GM12878 (cell line): Measurements from ENCODE around the gene FILIP1L. TPM values are rescaled to one million over a fixed set of nuclear protein-coding genes. Genes with fewer than 3 reads are reported as not detected.

Experiments
- ATAC-seq: fragments of 200-7000 bp; cut with Tn5 transposase; 3 replicates; pipeline ENCODE4 v1.9.1; 2020; ENCODE audit warnings: mild to moderate bottlenecking, moderate library complexity
- BruUV-seq: library from RNA; stranded (reverse); fragments of 400-500 nt; replicated peaks from 2 replicates; lab custom pipeline; 2021; lab: Mats Ljungman, UMichigan
- CTCF ChIA-PET: fragments of 300-600 bp; sonication (Branson Sonifier 250); formaldehyde crosslinking; extraction: SDS; loops from one replicate; lab custom pipeline; 2021; ENCODE audit warnings: inconsistent platforms; lab: Yijun Ruan, JAX
- POLR2A ChIA-PET: fragments of 350-600 bp; formaldehyde crosslinking; extraction: SDS; loops from one replicate; lab custom pipeline; 2021; ENCODE audit warnings: inconsistent platforms; lab: Charles Lee
- RAD21 ChIA-PET: fragments of 300-600 bp; sonication (Branson Sonifier 250); formaldehyde crosslinking; loops from one replicate; lab custom pipeline; 2023; ENCODE audit warnings: antibody characterized with exemption; ENCODE audit not compliant: unreplicated experiment; lab: Charles Lee
- SMC1A ChIA-PET: fragments of 300-600 bp; sonication (Branson Sonifier 250); formaldehyde crosslinking; loops from one replicate; lab custom pipeline; 2023; ENCODE audit not compliant: unreplicated experiment, uncharacterized antibody; lab: Charles Lee
- DNase-seq: peaks from one replicate; pipeline ENCODE4 v3.0.0-alpha.2; 2011; ENCODE audit warnings: low read depth, low spot score
- FAIRE-seq: peaks from 3 replicates; lab custom pipeline; 2011; peaks lifted over from hg19 to GRCh38; lab: Jason Lieb, UNC
- H2AFZ ChIP-seq: 2 replicates; pipeline ENCODE4 v1.6.0; 2011; ENCODE audit warnings: low read depth, low read length, control low read depth; ENCODE audit not compliant: control insufficient read depth
- H3K27ac ChIP-seq: 2 replicates; pipeline ENCODE4 v1.5.1; 2011; ENCODE audit warnings: control low read depth; ENCODE audit not compliant: control insufficient read depth, insufficient read depth
- H3K27me3 ChIP-seq, 2 experiments: replicated peaks in 1 of 2; 2 replicates each; pipeline versions ENCODE4 v1.6.0 to v1.6.1; 2011; ENCODE audit warnings: low read length in 1 of 2; ENCODE audit not compliant: control insufficient read depth in 2 of 2, insufficient read depth in 2 of 2
- H3K36me3 ChIP-seq, 2 experiments: 2 replicates each; pipeline ENCODE4 v1.5.1; 2011; ENCODE audit warnings: low read length in 1 of 2; ENCODE audit not compliant: control insufficient read depth in 2 of 2, insufficient read depth in 2 of 2
- H3K4me1 ChIP-seq: 2 replicates; pipeline ENCODE4 v1.6.1; 2011; ENCODE audit warnings: mild to moderate bottlenecking, low read length, moderate library complexity, mixed read lengths; ENCODE audit not compliant: control insufficient read depth, insufficient read depth
- H3K4me2 ChIP-seq: 2 replicates; pipeline ENCODE4 v1.6.0; 2011; ENCODE audit warnings: control low read depth; ENCODE audit not compliant: control insufficient read depth, insufficient read depth
- H3K4me3 ChIP-seq: fragments of 200-600 bp; sonication (generic); 2 replicates; pipeline ENCODE4 v1.5.1; 2016
- H3K79me2 ChIP-seq: 2 replicates; pipeline ENCODE4 v1.6.0; 2011; ENCODE audit warnings: low read length; ENCODE audit not compliant: control insufficient read depth, insufficient read depth
- H3K9ac ChIP-seq: 2 replicates; pipeline ENCODE4 v1.8.0; 2011; ENCODE audit warnings: low read length, control low read depth, mixed read lengths; ENCODE audit not compliant: control insufficient read depth, insufficient read depth
- H3K9me3 ChIP-seq: replicated peaks from 3 replicates; pipeline ENCODE4 v1.5.1; 2011; ENCODE audit warnings: mild to moderate bottlenecking, low read length; ENCODE audit not compliant: control insufficient read depth, insufficient read depth
- H4K20me1 ChIP-seq: 2 replicates; pipeline ENCODE4 v1.6.0; 2011; ENCODE audit not compliant: control insufficient read depth, insufficient read depth
- BACH1 ChIP-seq: fragments of 450-650 bp; IDR thresholded peaks from 2 replicates; pipeline ENCODE4 v1.6.1; 2017; ENCODE audit warnings: mild to moderate bottlenecking, borderline replicate concordance
- CEBPB ChIP-seq, 2 experiments: fragments of 150-350 bp in 1 of 2; IDR thresholded peaks; 2 replicates each; pipeline ENCODE4 v1.6.1; 2012 to 2014; ENCODE audit warnings: low read depth in 2 of 2, low read length in 2 of 2, borderline replicate concordance in 1 of 2, inconsistent platforms in 1 of 2
- EZH2 ChIP-seq: IDR thresholded peaks from 2 replicates; pipeline ENCODE4 v1.6.1; 2012; ENCODE audit warnings: low read depth, mild to moderate bottlenecking, control low read depth, inconsistent platforms, low read length, borderline replicate concordance; ENCODE audit not compliant: control insufficient read depth
- GATAD2B ChIP-seq: fragments of 450-650 bp; conservative IDR thresholded peaks from 2 replicates; pipeline ENCODE4 v1.6.1; 2017; ENCODE audit warnings: low read depth, mild to moderate bottlenecking, moderate library complexity
- HCFC1 ChIP-seq: fragments of 150-350 bp; IDR thresholded peaks from 2 replicates; pipeline ENCODE4 v1.6.1; 2014; ENCODE audit warnings: low read length
- IKZF1 ChIP-seq: fragments of 450-650 bp; conservative IDR thresholded peaks from 2 replicates; pipeline ENCODE4 v1.6.1; 2017; ENCODE audit warnings: antibody characterized with exemption, mild to moderate bottlenecking
- MTA3 ChIP-seq: IDR thresholded peaks from 2 replicates; pipeline ENCODE4 v1.6.1; 2012; ENCODE audit warnings: low read length, inconsistent platforms, borderline replicate concordance
- MYB ChIP-seq: fragments of 150-350 bp; IDR thresholded peaks from 2 replicates; pipeline ENCODE4 v1.6.1; 2014; ENCODE audit warnings: mild to moderate bottlenecking, low read depth, low read length, borderline replicate concordance
- NFIC ChIP-seq: IDR thresholded peaks from 2 replicates; pipeline ENCODE4 v1.6.1; 2012; ENCODE audit warnings: low read depth, mild to moderate bottlenecking, inconsistent platforms, low read length, moderate library complexity
- POLR2A ChIP-seq: IDR thresholded peaks from 2 replicates; pipeline ENCODE4 v1.6.1; 2011; ENCODE audit warnings: low read depth, mild to moderate bottlenecking, low read length
- SREBF2 ChIP-seq: IDR thresholded peaks from 2 replicates; pipeline ENCODE4 v1.6.1; 2012; ENCODE audit warnings: mild to moderate bottlenecking, low read length
- TAF1 ChIP-seq: IDR thresholded peaks from 2 replicates; pipeline ENCODE4 v1.6.1; 2011; ENCODE audit warnings: mild to moderate bottlenecking, low read depth, low read length, borderline replicate concordance
- ZNF207 ChIP-seq: fragments of 450-650 bp; IDR thresholded peaks from 2 replicates; pipeline ENCODE4 v1.6.1; 2014; ENCODE audit warnings: antibody characterized with exemption, mild to moderate bottlenecking, borderline replicate concordance
- WGBS: methylation state at CpG from one replicate; pipeline ENCODE4 v1.1.6; 2016; ENCODE audit warnings: low lambda C conversion rate; ENCODE audit not compliant: insufficient replicate concordance, insufficient coverage; ENCODE audit errors: missing lambda C conversion rate; 5-methylcytosine and 5-hydroxymethylcytosine counted together
- in situ Hi-C: fragments of 300-500 bp; cut with MboI; formaldehyde crosslinking; loops from 9 replicates; pipeline ENCODE4 v1.14.3; 2018; ENCODE audit warnings: mixed read lengths
- intact Hi-C: fragments of 100-400 bp; cut with micrococcal nuclease; formaldehyde crosslinking; loops from one replicate; pipeline ENCODE4 v1.14.2; 2022; ENCODE audit not compliant: unreplicated experiment
- polyA plus RNA-seq, 11 experiments: library from polyadenylated mRNA; depleted of rRNA in 4 of 11; unstranded in 6 of 11; stranded (reverse) in 5 of 11; fragments of >200 nt; fragmentation: Nextera tagmentation in 4 of 11; fragmentation: Illumina TruSeq in 1 of 11; extraction: Ambion mirVana in 4 of 11; extraction: Trizol in 1 of 11; gene quantifications; 1 replicate in 1 of 11; 2 replicates in 10 of 11; pipeline versions ENCODE4 v1.2.1 to v1.2.3, GENCODE V29; 2011 to 2016; ENCODE audit warnings: inconsistent platforms in 2 of 11, missing spikeins in 2 of 11, low read depth in 1 of 11
- total RNA-seq, 4 experiments: library from RNA; depleted of rRNA in 3 of 4; stranded (reverse); fragments of >200 nt in 3 of 4; fragmentation: Illumina TruSeq in 1 of 4; extraction: Trizol in 1 of 4; gene quantifications; 2 replicates each; pipeline versions ENCODE4 v1.2.1 to v1.2.3, GENCODE V29; 2013 to 2021
- TF ChIP-seq, protein P1 (sequence below): fragments of 450-650 bp; formaldehyde crosslinking; IDR thresholded peaks from 2 replicates; pipeline ENCODE4 v1.4.0; 2020; ENCODE audit warnings: mild to moderate bottlenecking, moderate library complexity
- TF ChIP-seq, protein P2 (sequence below): IDR thresholded peaks from 2 replicates; pipeline ENCODE4 v1.6.1; 2012; ENCODE audit warnings: improper control_type of control experiment, low read depth, low read length; ENCODE audit not compliant: insufficient replicate concordance

FILIP1L gene
- total and polyA plus RNA-seq, 10 of the 15 experiments (the other 5 are each of a cell fraction or from before 2014, with no cell fraction given), result 0.24 to 6.1 (median 3.5) TPM

DNA sequence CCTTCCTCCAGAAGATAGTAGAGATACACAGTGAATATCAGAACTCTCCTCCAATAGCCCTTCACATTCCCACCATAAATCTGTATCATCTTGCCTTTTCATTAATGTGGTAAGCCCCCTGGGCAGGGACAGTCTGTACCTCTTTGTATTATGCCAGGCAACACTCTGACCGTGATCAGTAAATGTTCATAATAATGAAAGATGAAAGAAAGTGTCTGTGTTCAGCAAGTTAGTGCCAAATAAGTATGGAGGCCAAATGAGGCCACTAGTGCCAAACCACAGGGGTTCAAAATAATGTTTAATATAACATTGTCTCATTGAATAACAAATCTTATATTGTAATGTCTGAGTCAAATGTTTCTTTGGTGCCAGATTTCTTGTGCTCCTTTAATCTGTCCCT is 192.3 kb downstream of the FILIP1L start:
- intact Hi-C loops, result no loop called here
- Histone ChIP-seq H3K27me3 (no peaks in the 10 kb centered on the region), H3K4me2 (no peak overlapping the region), H3K9ac (no peak overlapping the region), H3K27ac (no peak overlapping the region), H3K4me3 (no peak overlapping the region), H3K9me3 (no peaks in the 10 kb centered on the region), H4K20me1 (no peaks in the 10 kb centered on the region), H2AFZ (no peak overlapping the region), H3K4me1 (peaks cover 4% of the 10 kb centered on the region), H3K36me3 (no peaks in the 10 kb centered on the region), H3K79me2 (no peaks in the 10 kb centered on the region)
- ChIA-PET RAD21 (no interaction called here), CTCF (no interaction called here), SMC1A (interaction anchor here (0.6 kb wide), 1 partner anchor 13 kb away, joined by 3 read pairs; no protein-coding TSS in a partner anchor), POLR2A (no interaction called here)
- ATAC-seq (no peak), DNase-seq (no peak), FAIRE-seq (no peak)
- 100% methylated on average over 1 of the region's 1 CpG for WGBS
- in situ Hi-C loops, result no loop called here
- no TSS peak for BruUV-seq
- TF ChIP-seq MTA3 (no peak), GATAD2B (no peak), BACH1 (no peak), POLR2A (no peak), CEBPB (IDR thresholded peaks at IDR 0.05; ENCODE audit: borderline replicate concordance in 1 of 2, low read depth in 2 of 2, low read length in 2 of 2) (no peak), EZH2 (no peak), MYB (no peak), TAF1 (no peak), SREBF2 (no peak), NFIC (no peak), ZNF207 (no peak), HCFC1 (no peak), IKZF1 (no peak)
- TF ChIP-seq, protein P1, sequence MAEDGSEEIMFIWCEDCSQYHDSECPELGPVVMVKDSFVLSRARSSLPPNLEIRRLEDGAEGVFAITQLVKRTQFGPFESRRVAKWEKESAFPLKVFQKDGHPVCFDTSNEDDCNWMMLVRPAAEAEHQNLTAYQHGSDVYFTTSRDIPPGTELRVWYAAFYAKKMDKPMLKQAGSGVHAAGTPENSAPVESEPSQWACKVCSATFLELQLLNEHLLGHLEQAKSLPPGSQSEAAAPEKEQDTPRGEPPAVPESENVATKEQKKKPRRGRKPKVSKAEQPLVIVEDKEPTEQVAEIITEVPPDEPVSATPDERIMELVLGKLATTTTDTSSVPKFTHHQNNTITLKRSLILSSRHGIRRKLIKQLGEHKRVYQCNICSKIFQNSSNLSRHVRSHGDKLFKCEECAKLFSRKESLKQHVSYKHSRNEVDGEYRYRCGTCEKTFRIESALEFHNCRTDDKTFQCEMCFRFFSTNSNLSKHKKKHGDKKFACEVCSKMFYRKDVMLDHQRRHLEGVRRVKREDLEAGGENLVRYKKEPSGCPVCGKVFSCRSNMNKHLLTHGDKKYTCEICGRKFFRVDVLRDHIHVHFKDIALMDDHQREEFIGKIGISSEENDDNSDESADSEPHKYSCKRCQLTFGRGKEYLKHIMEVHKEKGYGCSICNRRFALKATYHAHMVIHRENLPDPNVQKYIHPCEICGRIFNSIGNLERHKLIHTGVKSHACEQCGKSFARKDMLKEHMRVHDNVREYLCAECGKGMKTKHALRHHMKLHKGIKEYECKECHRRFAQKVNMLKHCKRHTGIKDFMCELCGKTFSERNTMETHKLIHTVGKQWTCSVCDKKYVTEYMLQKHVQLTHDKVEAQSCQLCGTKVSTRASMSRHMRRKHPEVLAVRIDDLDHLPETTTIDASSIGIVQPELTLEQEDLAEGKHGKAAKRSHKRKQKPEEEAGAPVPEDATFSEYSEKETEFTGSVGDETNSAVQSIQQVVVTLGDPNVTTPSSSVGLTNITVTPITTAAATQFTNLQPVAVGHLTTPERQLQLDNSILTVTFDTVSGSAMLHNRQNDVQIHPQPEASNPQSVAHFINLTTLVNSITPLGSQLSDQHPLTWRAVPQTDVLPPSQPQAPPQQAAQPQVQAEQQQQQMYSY (CRISPR knock-in tag), result no peak
- TF ChIP-seq, protein P2, sequence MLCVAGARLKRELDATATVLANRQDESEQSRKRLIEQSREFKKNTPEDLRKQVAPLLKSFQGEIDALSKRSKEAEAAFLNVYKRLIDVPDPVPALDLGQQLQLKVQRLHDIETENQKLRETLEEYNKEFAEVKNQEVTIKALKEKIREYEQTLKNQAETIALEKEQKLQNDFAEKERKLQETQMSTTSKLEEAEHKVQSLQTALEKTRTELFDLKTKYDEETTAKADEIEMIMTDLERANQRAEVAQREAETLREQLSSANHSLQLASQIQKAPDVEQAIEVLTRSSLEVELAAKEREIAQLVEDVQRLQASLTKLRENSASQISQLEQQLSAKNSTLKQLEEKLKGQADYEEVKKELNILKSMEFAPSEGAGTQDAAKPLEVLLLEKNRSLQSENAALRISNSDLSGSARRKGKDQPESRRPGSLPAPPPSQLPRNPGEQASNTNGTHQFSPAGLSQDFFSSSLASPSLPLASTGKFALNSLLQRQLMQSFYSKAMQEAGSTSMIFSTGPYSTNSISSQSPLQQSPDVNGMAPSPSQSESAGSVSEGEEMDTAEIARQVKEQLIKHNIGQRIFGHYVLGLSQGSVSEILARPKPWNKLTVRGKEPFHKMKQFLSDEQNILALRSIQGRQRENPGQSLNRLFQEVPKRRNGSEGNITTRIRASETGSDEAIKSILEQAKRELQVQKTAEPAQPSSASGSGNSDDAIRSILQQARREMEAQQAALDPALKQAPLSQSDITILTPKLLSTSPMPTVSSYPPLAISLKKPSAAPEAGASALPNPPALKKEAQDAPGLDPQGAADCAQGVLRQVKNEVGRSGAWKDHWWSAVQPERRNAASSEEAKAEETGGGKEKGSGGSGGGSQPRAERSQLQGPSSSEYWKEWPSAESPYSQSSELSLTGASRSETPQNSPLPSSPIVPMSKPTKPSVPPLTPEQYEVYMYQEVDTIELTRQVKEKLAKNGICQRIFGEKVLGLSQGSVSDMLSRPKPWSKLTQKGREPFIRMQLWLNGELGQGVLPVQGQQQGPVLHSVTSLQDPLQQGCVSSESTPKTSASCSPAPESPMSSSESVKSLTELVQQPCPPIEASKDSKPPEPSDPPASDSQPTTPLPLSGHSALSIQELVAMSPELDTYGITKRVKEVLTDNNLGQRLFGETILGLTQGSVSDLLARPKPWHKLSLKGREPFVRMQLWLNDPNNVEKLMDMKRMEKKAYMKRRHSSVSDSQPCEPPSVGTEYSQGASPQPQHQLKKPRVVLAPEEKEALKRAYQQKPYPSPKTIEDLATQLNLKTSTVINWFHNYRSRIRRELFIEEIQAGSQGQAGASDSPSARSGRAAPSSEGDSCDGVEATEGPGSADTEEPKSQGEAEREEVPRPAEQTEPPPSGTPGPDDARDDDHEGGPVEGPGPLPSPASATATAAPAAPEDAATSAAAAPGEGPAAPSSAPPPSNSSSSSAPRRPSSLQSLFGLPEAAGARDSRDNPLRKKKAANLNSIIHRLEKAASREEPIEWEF, result no peak
